Fibroblast of upper back skin (primary cell): ENCODE measurements around the gene SMG1.
"Not testable (repeated sequence)": the region's sequence is repeated elsewhere in the genome, so short reads cannot be mapped to it uniquely, and the experiment has no call there.

Experiments
- DNase-seq: peaks from one replicate; pipeline ENCODE4 v3.0.0-alpha.2; 2013

Gene SMG1

GRCh38 chr16:18757960-18758660 lies 168.1 kb downstream of the SMG1 start:
- not testable (repeated sequence) for DNase-seq

- DNase-seq, result not testable (repeated sequence)
These were observed 169.6 kb downstream of the SMG1 start for GRCh38 chr16:18756639-18757038.
